ENCODE data around the gene CSK.
"Not testable (repeated sequence)": the region's sequence is repeated elsewhere in the genome, so short reads cannot be mapped to it uniquely, and the experiment has no call there.

Gene CSK

GRCh38 chr15:74781431-74782258 lies at the start of gene CSK:
CSK (plus strand) TSS chr15:74782080; CDS start chr15:74798298, 16,218 bp downstream.
- peak; percentile 79 for DNase-seq

DNA sequence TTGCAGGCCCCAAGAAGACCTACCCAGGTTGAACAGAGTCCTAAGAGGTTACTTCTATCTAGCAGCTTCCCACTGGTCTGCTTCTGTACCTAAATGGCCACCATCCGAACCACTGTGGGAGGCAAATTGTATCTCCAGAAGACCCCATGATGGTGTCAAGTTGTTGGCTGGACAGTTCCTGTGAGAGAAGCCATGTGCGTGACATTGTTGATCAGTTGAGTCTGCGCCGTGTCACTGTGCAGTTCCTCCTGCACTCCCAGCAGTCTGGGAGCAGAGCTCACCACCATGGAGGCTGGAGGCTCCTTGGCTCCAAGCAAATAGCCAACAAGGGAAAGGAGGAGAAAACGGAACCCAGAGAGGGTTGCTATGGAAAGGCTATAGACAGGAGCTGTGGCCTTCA lies 49.0 kb upstream of the CSK start:
- no peak for DNase-seq

DNA sequence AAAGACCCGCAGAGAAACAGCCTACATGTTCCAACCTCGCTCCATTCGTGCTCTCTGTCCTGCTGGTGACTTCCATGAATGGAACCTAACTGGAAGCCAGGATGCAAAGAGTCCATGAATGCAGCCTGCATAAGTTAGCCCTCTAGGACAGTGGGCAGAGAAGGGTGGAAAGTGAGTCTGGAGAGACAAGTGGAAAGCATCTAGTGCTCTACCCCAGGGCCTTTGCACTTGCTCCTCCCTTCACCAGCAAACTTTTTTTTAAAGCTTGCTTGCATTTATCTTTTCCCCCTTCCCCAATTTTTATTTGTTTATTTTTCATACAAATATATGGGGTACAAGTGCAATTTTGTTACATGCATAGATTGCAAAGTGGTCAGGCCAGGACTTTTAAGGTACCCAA lies 48.6 kb upstream of the CSK start:
- DNase-seq = no peak

- DNase-seq = no peak
Measured at GRCh38 chr15:74735305-74735704, 46.6 kb upstream of the CSK start.

- DNase-seq = not testable (repeated sequence)
Measured at GRCh38 chr15:74738239-74738638, 43.6 kb upstream of the CSK start.

DNA sequence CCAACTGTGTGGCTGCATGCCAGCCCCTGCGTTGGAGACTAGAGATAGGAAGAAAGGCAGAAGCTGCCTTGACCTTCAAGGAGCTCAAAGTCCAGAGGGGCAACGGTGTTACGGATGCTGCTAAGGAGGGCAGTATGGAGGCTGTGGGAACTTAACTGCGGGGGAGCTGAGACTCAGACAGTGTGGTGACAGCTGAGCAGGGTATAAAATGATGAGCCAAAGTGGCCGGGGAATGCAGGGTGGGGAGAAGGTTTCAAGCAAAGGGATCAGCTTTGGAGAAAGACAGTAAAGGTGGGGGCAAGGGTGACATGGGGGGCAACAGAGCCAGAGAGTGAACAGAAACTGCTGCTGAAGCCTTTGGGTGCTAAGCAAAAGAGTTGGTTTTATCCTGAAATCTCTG lies 39.5 kb upstream of the CSK start:
- DNase-seq = no peak

DNA sequence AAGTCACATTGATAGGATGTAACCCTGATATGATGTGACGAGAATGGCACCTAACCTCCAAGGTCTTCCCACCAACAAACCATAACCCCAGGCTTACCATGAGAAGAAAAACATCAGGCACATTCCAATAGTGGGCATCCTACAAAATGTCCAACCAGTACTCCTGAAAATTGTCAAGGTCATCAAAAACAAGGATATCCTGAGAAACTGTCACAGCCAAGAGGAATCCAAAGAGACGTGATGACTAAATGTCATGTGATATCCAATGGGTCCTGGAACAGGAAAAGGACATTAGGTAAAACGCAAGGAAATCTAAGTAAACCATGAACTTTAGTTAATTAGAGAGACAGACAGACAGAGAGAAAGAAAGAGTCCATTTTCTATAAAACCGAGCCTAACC lies 35.5 kb upstream of the CSK start:
- no peak for DNase-seq

GRCh38 chr15:74748322-74748946 lies 33.4 kb upstream of the CSK start, which contains the start of gene CYP1A2:
CYP1A2 (plus strand) TSS chr15:74748845; CDS start chr15:74749739, 894 bp downstream.
- no peak for DNase-seq

DNA sequence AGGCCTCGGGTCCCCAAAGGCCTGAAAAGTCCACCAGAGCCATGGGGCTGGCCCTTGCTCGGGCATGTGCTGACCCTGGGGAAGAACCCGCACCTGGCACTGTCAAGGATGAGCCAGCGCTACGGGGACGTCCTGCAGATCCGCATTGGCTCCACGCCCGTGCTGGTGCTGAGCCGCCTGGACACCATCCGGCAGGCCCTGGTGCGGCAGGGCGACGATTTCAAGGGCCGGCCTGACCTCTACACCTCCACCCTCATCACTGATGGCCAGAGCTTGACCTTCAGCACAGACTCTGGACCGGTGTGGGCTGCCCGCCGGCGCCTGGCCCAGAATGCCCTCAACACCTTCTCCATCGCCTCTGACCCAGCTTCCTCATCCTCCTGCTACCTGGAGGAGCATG lies 32.0 kb upstream of the CSK start:
- DNase-seq = no peak

- DNase-seq = no peak
Measured at GRCh38 chr15:74750751-74751150, 31.1 kb upstream of the CSK start.

DNA sequence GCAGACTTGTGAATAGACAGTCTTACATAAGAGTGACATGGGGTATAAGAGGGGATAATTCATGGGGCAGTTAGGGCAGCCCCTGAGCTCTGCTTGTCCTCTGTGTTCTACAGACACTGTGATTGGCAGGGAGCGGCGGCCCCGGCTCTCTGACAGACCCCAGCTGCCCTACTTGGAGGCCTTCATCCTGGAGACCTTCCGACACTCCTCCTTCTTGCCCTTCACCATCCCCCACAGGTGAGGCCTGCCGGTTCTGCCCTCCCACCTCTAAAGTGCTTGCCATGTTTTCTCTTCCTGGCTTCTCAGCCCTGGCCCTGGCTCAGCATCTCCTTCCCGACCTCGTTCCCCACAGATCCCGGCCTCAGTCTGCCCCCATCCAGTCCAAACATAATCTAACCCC lies 29.9 kb upstream of the CSK start:
- no peak for DNase-seq

GRCh38 chr15:74752531-74752930 lies 29.3 kb upstream of the CSK start:
- no peak for DNase-seq

DNA sequence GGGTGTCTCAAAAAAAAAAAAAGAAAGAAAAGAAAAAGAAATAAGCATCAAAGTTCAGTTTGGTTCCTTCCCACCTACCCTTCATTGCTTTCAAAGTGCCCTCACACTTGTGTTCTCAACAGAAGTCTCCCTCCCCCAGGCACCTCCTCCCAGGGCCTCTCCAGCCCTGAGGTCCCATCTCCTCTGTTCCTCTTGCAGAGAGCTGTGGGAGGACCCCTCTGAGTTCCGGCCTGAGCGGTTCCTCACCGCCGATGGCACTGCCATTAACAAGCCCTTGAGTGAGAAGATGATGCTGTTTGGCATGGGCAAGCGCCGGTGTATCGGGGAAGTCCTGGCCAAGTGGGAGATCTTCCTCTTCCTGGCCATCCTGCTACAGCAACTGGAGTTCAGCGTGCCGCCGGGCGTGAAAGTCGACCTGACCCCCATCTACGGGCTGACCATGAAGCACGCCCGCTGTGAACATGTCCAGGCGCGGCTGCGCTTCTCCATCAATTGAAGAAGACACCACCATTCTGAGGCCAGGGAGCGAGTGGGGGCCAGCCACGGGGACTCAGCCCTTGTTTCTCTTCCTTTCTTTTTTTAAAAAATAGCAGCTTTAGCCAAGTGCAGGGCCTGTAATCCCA lies 27.2 kb upstream of the CSK start:
- no peak for DNase-seq

DNA sequence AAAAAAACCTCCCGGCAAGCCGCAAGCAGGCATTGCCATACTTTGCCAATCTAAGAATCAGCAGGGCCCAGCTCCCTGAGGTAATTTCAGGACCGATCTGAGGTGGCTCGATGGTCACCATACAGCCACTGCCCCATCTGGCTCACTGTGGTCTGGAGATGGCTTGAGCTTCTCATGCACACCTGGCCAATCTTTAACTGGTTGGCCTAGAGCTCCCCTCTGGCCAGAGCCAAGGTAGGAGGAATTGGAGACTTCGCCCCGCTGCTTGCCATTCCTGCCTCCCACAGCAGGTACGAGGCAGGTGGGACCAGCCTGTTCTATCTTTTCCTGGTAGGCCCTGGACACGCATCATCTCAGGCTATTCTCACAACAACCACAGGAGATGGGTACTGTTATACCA lies 23.1 kb upstream of the CSK start:
- DNase-seq = no peak

GRCh38 chr15:74762791-74763150 lies 19.1 kb upstream of the CSK start:
- no peak for DNase-seq

- DNase-seq = no peak
Measured at GRCh38 chr15:74763416-74763815, 18.5 kb upstream of the CSK start.

DNA sequence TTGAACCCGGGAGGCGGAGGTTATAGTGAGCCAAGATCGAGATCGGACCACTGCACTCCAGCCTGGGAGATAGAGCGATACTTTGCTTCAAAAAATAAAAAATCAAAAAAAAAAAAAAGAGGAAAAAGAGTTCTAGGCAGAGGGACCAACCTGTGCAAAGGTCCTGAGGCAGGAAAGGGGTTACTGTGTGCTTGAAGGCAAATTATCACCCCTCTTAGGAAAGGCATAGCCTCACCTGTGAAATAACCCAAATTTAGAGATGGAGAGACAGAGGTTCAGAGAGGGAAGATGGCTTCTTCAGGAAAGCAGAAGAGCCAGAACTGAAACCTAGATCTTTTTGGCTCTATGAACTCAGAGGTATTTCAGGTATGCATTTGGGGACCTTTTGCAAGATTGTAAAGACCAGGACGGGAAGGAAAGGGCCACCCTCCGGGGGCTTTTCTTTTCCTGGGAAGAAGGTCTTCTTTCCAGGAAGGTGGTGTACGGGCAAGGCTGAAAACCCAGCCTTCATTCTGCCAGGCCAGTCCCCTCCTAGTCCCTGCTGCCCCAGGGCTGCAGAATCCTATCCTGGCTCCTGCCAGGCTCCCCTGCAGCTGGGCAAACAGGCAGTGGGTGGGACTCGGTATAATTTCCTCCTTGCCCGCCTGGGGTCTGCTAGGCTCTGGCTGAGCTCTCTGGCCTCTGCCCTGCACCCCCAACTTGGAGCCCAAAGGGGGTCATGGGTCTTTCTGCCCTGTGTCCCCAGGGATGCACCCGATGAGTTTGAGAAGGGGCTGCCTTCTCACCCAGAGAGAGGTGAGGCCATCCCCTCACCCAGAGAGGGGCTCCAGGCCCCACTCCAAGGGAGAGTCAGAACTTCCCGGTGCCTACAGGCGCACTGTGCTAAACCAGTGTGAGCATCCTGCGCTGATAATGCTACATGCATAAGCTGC lies 14.4 kb upstream of the CSK start:
- no peak for DNase-seq

DNA sequence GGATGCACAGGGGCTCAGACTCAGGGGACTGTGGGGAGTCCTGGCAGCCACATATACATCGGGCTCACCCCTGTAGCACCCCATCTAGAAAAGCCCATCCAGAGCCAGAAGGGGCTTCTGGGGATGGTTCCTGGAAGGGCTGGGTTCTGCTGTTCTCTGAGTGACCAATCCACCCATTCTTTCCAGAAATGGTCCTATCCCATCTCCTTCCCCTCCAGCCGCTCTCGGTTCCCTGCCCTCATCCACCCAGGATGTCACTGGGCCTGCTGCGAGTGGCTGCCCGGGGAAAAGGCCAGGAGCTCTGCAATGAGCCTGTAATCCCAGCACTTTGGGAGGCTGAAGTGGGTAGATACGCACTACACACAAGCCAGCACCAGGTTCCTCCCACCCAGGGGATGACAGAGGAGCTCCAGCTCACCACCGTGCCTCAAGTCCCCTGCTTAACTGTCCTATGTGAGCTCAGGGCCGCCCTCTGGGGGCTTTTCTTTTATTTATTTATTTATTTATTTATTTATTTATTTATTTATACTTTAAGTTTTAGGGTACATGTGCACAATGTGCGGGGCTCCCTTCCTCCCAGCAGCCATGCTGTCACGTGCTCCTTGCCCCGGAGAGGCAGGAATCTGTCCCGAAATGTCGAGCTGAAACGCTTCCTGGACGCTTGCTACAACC lies 13.6 kb upstream of the CSK start:
- DNase-seq = no peak

DNA sequence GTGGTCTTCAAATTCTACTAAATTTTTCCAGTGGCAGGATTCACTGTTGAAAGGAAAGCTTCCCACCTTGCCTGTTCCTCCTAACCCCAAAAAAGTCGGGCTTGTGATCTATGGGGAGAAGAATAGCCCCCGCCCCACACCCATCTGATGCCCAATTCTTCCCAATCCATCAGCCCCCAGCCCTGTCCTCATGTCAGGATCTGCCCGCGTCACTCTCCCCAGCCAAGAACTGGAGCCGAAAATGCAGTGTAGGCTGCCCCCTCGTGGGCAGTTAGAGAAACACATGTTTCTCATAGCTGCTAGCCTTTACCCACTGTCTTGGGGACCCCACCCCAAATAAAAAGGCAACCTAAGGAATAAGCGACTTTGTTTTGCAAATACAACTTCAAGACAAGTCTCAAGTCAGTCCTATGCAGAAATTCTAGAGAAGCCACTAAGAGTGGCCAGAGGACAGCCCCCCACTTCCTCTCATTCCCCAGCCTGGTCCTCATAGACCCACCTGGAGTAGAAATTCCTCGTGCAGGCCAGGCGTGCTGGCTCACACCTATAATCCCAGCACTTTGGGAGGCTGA lies 13.0 kb upstream of the CSK start:
- DNase-seq = peak; percentile 80

DNA sequence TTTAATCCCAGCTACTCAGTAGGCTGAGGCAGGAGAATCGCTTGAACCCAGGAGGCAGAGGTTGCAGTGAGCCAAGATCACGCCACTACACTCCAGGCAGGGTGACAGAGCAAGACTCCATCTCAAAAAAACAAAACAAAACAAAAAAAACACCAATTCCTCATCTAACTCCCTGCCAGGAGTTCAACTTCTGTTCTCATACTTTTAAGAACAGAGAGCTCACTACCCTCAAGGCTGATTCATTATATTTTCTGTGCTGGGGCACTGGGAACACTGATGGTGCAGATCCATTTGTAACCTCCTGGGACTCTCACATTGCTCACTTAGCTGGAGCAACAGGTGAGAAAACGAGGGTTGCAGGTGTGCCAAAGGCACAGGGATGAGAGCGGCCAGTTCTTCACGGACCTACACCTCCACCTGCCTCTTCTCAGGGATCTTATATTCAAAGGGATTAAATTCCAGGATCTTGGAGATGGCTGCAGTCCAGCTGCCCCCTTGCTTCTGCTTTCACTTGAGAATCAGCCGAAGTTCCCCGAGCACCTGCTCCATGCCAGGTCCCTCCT lies 12.3 kb upstream of the CSK start:
- no peak for DNase-seq

DNA sequence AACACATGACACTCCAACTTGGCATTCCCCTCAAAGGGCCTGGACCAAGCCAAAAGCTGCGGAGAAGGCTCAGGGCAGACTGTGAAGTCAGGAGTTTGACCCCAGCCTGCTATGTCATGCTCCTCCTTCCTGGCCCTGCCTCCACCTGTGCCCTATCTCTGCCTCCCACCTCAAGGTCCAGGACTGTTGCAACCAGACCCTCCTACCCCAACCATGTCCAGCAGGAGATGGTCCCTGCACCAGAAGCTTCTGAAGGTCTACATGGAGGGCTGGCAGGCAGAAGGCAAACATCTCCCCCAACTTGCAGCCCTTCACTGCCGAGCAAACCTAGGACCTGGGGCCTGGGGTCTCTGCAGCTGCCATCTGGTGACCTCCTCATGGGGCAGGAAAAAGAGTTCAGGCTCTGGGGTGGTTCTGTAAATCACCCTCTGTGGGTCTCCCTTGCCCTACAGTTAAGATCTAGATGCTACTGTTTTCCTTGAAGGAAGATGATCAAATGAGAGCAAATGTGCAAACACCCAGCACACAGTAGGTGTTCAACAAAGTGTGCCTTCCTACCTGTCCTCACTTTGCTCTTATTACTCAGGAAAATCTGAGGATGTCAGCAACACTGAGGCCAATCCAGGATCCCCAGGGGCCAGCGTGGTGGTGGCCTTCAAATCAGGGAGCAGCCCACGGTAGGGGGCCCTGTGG lies 11.5 kb upstream of the CSK start:
- no peak for DNase-seq
